Measurements from ENCODE around the gene EIF1B.

The EIF1B gene

DNA sequence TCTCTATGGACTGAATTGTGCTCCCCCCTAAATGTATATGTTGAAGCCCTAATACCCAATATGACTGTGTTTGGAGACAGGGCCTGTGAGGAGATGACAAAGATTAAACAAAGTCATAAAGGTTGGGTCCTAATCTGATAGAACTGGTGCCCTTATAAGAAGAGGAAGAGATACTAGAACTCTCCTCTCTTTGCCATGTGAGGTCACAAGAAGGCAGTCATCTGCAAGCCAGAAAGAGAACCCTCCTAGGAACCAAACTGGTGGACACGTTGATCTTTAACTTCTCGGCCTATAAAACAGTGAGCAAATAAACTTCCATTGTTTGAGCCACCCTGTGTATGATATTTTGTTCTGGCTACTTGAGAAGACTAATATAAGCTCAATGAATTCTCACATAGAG lies 45.9 kb downstream of the EIF1B start:
- TF ChIP-seq, protein P1, sequence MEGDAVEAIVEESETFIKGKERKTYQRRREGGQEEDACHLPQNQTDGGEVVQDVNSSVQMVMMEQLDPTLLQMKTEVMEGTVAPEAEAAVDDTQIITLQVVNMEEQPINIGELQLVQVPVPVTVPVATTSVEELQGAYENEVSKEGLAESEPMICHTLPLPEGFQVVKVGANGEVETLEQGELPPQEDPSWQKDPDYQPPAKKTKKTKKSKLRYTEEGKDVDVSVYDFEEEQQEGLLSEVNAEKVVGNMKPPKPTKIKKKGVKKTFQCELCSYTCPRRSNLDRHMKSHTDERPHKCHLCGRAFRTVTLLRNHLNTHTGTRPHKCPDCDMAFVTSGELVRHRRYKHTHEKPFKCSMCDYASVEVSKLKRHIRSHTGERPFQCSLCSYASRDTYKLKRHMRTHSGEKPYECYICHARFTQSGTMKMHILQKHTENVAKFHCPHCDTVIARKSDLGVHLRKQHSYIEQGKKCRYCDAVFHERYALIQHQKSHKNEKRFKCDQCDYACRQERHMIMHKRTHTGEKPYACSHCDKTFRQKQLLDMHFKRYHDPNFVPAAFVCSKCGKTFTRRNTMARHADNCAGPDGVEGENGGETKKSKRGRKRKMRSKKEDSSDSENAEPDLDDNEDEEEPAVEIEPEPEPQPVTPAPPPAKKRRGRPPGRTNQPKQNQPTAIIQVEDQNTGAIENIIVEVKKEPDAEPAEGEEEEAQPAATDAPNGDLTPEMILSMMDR (IDR thresholded peaks at IDR 0.05; ENCODE audit: extremely low read depth, insufficient read depth, missing control alignments) = no peak
- in situ Hi-C loops (cut with MboI; ENCODE audit: low pct_unique_long_range_greater_than_20kb, low sequenced_read_pairs, unreplicated experiment) = no loop called here

DNA sequence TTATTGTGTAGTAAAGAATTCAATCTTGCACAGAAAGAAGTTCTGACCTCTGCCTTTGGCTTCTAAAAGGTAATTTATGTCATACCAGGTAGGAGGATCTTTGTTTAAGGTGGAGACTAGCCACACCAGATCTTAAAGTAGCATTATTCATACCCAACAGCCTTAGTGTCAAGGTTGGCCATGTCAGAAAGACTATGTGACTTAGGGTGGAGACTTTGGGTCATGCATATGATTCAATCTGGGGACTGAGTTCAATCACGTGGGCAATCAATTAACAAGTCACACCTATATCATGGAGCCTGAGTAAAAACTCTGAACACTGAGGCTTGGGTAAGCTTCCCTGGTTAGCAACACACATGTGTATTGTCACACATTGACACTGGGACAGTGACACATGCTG lies 48.9 kb downstream of the EIF1B start:
- in situ Hi-C loops (cut with MboI; ENCODE audit: low pct_unique_long_range_greater_than_20kb, low sequenced_read_pairs, unreplicated experiment) = no loop called here
- TF ChIP-seq, protein P1 (IDR thresholded peaks at IDR 0.05; ENCODE audit: extremely low read depth, insufficient read depth, missing control alignments) = no peak
- no peak for DNase-seq (ENCODE audit: low spot score)

More for the DNA sequence above, 45.9 kb downstream of the EIF1B start:
- no peak for DNase-seq (ENCODE audit: low spot score)

Measured in GM13977 (cell line).